Parietal lobe (tissue), 2 donors: ENCODE data around the gene UBALD2. TPM values are rescaled to one million over a fixed set of nuclear protein-coding genes. Genes with fewer than 3 reads are reported as not detected.

Experiments
- small RNA-seq: library from RNA; depleted of rRNA; stranded (forward); fragments of <200 nt; gene quantifications from one replicate; pipeline ENCODE3, GENCODE V24; 2014; ENCODE audit warnings: low replicate concordance
- total RNA-seq: library from RNA; depleted of rRNA; stranded (reverse); fragments of >200 nt; gene quantifications from one replicate; pipeline ENCODE4 v1.2.3, GENCODE V29; 2014

UBALD2 gene
- total RNA-seq = 6.3 TPM

DNA sequence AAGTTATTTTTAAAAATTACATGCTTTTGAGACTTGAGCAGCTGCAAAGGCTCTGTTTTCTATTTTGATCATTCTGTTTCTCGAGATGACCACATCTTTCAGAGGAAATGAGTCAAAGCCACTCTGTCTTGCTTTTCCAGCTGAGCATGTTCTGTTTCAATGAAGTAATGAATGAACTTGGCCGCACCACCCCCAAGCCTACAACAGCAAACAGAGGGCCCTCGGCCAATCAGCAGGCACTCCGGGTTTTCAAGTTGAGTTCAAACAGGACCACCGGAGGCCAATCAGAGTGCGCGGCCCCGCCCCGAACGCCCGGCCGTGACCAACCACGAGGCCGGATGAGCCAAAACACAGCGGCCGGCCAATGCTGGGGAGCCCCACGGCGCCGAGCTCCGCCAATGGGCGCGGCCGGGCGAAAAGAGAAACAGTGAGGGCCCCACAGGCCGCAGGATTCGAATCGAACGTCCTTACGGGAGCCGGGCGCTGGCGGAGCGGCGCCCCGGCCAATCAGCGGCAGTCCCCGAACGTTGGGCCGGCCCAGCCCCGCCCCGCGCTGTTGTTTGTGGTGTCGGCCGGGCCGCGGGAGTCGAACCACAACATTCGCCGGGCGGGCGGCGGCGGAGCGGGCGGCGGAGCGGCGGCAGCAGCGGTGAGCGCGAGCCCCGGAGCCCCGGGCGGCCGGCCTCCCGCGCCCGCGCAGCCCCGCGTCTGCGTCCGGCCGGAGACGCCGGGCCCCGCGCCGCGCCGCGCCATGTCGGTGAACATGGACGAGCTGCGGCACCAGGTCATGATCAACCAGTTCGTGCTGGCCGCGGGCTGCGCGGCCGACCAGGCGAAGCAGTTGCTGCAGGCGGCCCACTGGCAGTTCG is at the start of gene UBALD2:
Gene UBALD2 (plus strand): TSS at position 594 of the 869 bp plus-strand sequence. CDS start 158 bp downstream, at position 752.

DNA sequence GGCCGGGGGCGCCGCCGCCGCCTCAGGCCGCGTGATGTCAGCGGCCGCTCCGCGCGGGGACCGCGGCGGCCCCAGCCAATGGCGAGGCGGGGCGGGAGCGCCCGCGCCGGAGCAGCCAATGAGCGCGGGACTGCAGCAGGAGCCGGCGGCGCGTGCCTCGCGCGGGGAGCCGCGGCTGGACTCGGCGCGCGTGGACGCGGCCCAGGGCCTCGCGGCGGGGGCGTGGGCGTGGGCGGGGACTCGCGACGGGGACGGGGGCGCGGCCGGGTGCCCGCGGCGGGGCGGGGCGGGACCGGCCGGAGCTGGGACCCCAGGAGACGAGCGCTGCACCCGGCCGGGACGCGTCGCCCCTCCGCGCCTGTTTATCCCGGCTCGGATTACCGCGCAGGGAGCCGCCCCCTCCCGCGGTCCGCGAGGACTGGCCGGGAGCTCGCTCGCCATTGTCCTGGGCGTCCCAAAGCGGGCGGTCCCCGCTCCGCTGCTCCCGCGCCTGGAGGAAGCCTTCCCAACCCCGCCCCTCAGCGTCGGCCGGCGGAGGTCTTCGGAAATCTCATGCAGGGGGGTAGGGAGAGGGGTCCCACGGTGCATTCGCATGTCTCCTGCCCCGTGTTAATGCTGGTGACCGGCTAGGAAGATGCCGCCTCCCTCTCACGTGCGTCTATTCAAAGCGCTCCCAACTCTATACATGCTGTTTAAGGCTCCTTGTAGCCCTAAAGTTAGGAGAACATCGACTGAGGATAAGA is 24.5 kb upstream of the UBALD2 start, which contains the start of gene RNF157:
Gene RNF157 (minus strand): TSS at position 33 of the 743 bp plus-strand sequence. CDS start 253 bp downstream, outside the sequence.

DNA sequence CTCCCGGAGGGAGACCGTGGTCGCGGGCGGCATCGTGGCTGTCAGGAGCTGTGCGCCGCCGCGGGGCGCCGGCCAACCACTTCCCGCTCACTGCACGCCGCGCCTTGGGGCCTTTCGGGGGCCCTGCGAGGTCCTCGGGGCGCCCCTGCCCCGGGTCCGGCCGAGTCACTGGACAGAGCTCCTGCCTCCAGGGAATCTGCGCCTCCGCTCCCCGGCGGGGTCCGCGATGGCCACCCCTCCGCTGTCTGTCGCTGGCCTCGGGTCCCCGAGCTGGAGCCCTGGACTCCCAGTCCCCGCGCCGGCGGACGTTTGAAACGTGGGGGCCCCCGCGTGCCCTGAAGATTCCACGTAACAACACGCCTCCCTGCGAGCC is 42.8 kb downstream of the UBALD2 start, which contains the start of gene QRICH2:
Gene QRICH2 (minus strand): TSS at position 311 of the 373 bp plus-strand sequence. CDS start 278 bp downstream, at position 33.

Small RNA genes within 50 kb of the gene (small RNA-seq; reads per million reads assigned to genes)
- not detected for gene RF00019

Other genes with a start within 250 kb of the UBALD2 start
- gene EVPL, start 238.0 kb upstream of the UBALD2 start, total RNA-seq = not detected
- gene SRP68, start 192.8 kb upstream of the UBALD2 start, total RNA-seq = 28.2 TPM
- not detected for gene GALR2, start 190.6 kb upstream of the UBALD2 start, total RNA-seq
- not detected for gene ZACN, start 186.2 kb upstream of the UBALD2 start, total RNA-seq
- 193 TPM for gene EXOC7, start 161.6 kb upstream of the UBALD2 start, total RNA-seq
- gene FOXJ1, start 124.1 kb upstream of the UBALD2 start, total RNA-seq = 3.8 TPM
- 37.6 TPM for gene RNF157, start 24.9 kb upstream of the UBALD2 start, total RNA-seq
- 16.6 TPM for gene QRICH2, start 42.9 kb downstream of the UBALD2 start, total RNA-seq
- gene PRPSAP1, start 88.6 kb downstream of the UBALD2 start, total RNA-seq = 86.7 TPM
- gene SPHK1, start 119.3 kb downstream of the UBALD2 start, total RNA-seq = 0.94 TPM
- 51.6 TPM for gene UBE2O, start 187.8 kb downstream of the UBALD2 start, total RNA-seq
- gene AANAT, start 202.3 kb downstream of the UBALD2 start, total RNA-seq = not detected
- gene RHBDF2, start 236.1 kb downstream of the UBALD2 start, total RNA-seq = 2.5 TPM